ENCODE results near the gene FNDC3B.

DNA sequence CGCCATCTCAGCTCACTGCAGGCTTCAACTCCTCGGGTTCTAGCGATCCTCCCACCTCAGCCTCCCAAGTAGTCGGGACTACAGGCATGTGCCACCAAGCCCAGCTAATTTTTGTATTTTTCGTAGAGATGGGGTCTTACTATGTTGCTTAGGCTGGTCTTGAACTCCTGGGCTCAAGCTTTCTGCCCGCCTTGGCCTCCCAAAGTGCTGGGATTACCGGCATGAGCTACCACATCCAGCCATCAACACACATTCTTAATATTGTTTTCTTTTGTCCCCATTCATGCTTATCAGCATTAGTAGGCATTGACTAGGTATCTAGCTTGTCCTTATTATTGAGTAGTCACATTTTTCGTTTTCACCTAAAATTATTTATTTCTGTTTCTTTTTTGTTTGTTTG is 240.6 kb downstream of the FNDC3B start:
- no peak for TF ChIP-seq TAF1 (IDR thresholded peaks at IDR 0.05; ENCODE audit: low read depth)
- no peak for TF ChIP-seq EP300 (IDR thresholded peaks at IDR 0.05; ENCODE audit: borderline replicate concordance)
- no peak for TF ChIP-seq REST (IDR thresholded peaks at IDR 0.05; ENCODE audit: low read depth)
- no peak for TF ChIP-seq EGR1 (IDR thresholded peaks at IDR 0.05)
- no peak for TF ChIP-seq NFIC (IDR thresholded peaks at IDR 0.05)
- no peak for TF ChIP-seq TEAD4 (IDR thresholded peaks at IDR 0.05)
- TF ChIP-seq MAX (IDR thresholded peaks at IDR 0.05) = no peak
- TF ChIP-seq YY1 (IDR thresholded peaks at IDR 0.05; ENCODE audit: low read depth) = no peak
- TF ChIP-seq CREB1 (IDR thresholded peaks at IDR 0.05; ENCODE audit: low read depth) = no peak
- no peak for TF ChIP-seq FOXM1 (IDR thresholded peaks at IDR 0.05; ENCODE audit: borderline replicate concordance, low read depth)
- TF ChIP-seq CEBPB (IDR thresholded peaks at IDR 0.05) = no peak
- TF ChIP-seq RAD21 (IDR thresholded peaks at IDR 0.05; ENCODE audit: low read depth) = no peak
- TF ChIP-seq, protein P1, sequence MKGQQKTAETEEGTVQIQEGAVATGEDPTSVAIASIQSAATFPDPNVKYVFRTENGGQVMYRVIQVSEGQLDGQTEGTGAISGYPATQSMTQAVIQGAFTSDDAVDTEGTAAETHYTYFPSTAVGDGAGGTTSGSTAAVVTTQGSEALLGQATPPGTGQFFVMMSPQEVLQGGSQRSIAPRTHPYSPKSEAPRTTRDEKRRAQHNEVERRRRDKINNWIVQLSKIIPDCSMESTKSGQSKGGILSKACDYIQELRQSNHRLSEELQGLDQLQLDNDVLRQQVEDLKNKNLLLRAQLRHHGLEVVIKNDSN (IDR thresholded peaks at IDR 0.05) = no peak

Data from Ishikawa (cell line).